ENCODE results near the gene RPL7A. TPM values are rescaled to one million over a fixed set of nuclear protein-coding genes. Genes with fewer than 3 reads are reported as not detected.
A peak's percentile ranks its signal among the peaks of the same experiment; 100 is the strongest.
"Not testable (repeated sequence)": the region's sequence is repeated elsewhere in the genome, so short reads cannot be mapped to it uniquely, and the experiment has no call there.

Gene RPL7A
- polyA plus RNA-seq, 1 experiment: 2,708 TPM

DNA sequence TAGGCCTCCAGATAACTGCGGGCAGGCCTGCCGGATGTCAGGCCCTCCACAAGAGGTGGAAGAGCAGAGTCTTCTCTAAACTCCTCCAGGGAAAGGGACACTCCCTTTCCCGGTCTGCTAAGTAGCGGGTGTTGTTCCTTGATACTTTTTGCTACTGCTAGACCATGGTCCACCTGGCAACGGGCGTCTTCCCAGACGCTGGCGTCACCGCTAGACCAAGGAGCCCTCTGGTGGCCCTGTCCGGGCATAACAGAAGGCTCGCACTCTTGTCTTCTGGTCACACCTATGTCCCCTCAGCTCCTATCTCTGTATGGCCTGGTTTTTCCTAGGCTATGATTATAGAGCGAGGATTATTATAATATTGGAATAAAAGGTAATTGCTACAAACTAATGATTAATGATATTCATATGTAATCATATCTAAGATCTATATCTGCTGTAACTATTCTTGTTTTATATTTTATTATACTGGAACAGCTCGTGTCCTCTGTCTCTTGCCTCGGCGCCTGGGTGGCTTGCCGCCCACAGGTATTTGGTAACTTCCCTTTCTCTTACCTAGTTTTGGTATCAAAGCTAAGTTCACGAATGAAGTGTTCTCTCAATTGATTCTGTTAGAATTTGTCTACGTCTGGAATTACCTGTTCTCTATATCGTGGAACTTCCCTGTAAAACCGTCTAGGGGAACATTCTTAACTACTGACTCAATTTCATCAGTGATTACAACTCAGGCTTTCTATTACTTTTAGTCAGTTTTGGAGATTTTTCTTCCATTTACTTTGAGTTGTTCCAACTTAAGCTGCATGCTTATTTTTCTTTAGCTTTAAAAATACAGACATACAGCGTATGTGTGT, 18.5 kb upstream of the RPL7A start:
- ChIA-PET POLR2A (interaction anchor here (0.8 kb wide), 1 partner anchor 18 kb away, joined by 3 read pairs; the partner anchor contains the start of genes MED22 and RPL7A), CTCF (interaction anchor here (0.8 to 2.0 kb wide), 6 partner anchors 12 to 182 kb away, joined by 3 to 12 read pairs (median 4); no protein-coding TSS in a partner anchor)
- H3K27me3 ChIP-seq (ENCODE audit: control insufficient read depth, insufficient read depth, low read length); H3K27ac ChIP-seq (ENCODE audit: low read depth, low read length); DNase-seq (ENCODE audit: low read depth, low spot score); H3K9me3 ChIP-seq (ENCODE audit: control insufficient read depth, insufficient read depth, low read length); H3K4me3 ChIP-seq (ENCODE audit: low read depth, low read length): not testable (repeated sequence)
- TF ChIP-seq, protein P1, sequence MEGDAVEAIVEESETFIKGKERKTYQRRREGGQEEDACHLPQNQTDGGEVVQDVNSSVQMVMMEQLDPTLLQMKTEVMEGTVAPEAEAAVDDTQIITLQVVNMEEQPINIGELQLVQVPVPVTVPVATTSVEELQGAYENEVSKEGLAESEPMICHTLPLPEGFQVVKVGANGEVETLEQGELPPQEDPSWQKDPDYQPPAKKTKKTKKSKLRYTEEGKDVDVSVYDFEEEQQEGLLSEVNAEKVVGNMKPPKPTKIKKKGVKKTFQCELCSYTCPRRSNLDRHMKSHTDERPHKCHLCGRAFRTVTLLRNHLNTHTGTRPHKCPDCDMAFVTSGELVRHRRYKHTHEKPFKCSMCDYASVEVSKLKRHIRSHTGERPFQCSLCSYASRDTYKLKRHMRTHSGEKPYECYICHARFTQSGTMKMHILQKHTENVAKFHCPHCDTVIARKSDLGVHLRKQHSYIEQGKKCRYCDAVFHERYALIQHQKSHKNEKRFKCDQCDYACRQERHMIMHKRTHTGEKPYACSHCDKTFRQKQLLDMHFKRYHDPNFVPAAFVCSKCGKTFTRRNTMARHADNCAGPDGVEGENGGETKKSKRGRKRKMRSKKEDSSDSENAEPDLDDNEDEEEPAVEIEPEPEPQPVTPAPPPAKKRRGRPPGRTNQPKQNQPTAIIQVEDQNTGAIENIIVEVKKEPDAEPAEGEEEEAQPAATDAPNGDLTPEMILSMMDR (IDR thresholded peaks at IDR 0.05; ENCODE audit: low read depth, low read length): peak; percentile 48

DNA sequence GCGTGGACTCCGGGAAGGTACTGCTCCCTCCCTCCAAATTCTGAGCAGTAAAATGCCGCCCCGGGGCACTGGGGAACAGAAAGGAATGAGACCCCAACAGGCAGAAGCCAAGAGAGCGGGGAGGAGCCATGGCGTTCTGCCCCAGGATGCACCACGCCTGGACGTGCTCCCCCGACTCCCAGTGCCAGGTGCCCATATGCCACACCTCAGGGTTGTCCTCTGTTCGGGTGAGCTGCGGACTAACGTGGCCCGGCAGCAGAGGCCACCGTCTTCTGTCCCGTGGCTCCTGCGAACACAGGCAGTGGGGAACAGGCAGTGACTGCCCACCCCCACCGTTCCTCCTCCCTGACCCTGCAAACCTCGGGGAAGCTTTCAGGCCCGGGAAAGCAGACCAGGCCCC, 16.8 kb upstream of the RPL7A start:
- Histone ChIP-seq H3K27me3 (ENCODE audit: control insufficient read depth, insufficient read depth, low read length) (no peaks in the 10 kb centered on the region), H3K9me3 (ENCODE audit: control insufficient read depth, insufficient read depth, low read length) (no peaks in the 10 kb centered on the region), H3K27ac (ENCODE audit: low read depth, low read length) (no peak overlapping the region), H3K4me3 (ENCODE audit: low read depth, low read length) (no peak overlapping the region)
- ChIA-PET POLR2A (interaction anchor here (0.8 kb wide), 1 partner anchor 17 kb away, joined by 3 read pairs; the partner anchor contains the start of genes MED22 and RPL7A), CTCF (interaction anchor here (1.2 to 2.0 kb wide), 2 partner anchors 92 to 145 kb away, joined by 4 to 12 read pairs; no protein-coding TSS in a partner anchor)
- no peak for DNase-seq (ENCODE audit: low read depth, low spot score)
- TF ChIP-seq, protein P1 (IDR thresholded peaks at IDR 0.05; ENCODE audit: low read depth, low read length): no peak

DNA sequence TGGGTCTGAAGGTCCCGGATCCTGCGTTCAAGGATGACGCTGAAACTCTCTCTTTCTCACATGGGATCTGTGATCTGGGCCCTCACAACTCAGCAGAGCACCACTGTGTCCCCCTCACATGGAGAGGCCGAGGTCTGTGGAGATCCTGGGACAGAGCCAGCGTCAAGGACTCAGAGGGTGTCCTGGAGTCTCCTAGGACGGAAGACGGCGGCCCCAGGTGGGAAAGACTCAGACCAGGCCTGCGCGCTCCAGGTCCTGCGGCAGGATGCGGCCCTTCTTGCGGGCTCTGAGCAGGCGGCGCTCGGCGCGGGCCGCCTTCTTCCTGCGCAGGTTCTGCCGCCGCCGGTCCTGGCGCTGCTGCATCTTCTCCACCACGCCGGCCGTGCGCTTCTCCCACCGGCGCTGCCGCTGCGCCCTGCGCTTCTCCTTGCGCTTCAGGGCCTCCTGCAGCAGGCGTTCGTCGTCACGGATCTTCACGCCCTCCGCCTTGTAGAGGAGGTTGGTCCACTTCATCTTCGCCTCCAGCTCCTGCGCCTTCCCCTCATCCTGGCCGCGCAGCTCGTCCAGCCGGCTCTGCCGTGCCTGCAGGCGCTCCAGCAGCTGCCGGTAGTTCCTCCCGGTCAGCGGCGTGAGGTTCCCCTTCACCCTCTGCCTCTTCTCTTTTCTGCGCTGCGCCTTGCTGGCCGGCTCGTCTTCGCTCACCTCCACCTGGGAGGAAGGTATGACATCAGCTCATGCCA, 16.2 kb upstream of the RPL7A start:
- TF ChIP-seq, protein P1 (IDR thresholded peaks at IDR 0.05; ENCODE audit: low read depth, low read length): no peak
- no peak for DNase-seq (ENCODE audit: low read depth, low spot score)
- ChIA-PET POLR2A (no interaction called here), CTCF (no interaction called here)
- H3K27ac ChIP-seq (ENCODE audit: low read depth, low read length): no peak overlapping the region
- H3K27me3 ChIP-seq (ENCODE audit: control insufficient read depth, insufficient read depth, low read length): no peaks in the 10 kb centered on the region
- no peak overlapping the region for H3K4me3 ChIP-seq (ENCODE audit: low read depth, low read length)
- no peaks in the 10 kb centered on the region for H3K9me3 ChIP-seq (ENCODE audit: control insufficient read depth, insufficient read depth, low read length)

DNA sequence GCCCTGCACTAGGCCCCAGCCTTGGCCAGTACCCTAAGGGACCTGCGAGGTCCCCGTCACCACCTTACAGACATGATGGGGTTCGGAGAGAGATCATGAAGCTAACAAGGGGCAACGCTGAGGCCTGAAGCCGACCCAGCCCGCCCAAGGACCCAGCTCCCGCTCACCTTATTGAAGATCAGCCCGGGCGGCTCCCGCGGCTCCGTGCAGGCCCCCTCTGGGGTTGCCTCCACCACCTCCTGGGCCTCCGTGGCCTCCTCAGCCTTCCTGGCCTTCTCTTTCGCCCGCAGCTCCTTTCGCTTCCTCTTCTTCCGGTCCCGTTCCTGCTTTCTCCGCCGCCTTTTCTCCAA, 15.7 kb upstream of the RPL7A start:
- TF ChIP-seq, protein P1 (IDR thresholded peaks at IDR 0.05; ENCODE audit: low read depth, low read length): no peak
- ChIA-PET POLR2A (no interaction called here), CTCF (no interaction called here)
- Histone ChIP-seq H3K4me3 (ENCODE audit: low read depth, low read length) (no peak overlapping the region), H3K27ac (ENCODE audit: low read depth, low read length) (no peak overlapping the region), H3K27me3 (ENCODE audit: control insufficient read depth, insufficient read depth, low read length) (no peaks in the 10 kb centered on the region), H3K9me3 (ENCODE audit: control insufficient read depth, insufficient read depth, low read length) (no peaks in the 10 kb centered on the region)
- no peak for DNase-seq (ENCODE audit: low read depth, low spot score)

DNA sequence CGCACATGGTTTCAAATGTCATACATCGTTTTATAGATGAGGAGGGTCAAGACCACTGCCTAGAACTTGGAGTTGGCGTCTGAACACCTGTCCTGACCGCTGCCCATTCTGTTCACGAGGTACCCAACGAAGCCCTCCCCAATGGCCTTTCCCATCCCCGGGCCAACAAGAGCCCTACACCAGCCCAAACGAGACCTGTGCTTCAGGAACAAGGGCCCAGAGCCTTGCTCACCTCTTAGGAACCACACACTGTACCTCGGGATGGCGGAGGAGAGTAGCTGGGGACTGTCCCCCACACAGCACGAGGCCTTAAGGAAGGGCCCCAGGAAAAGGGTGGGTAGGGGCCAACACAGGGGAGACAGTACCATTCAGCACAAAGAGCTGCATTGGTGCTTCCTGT, 15.0 kb upstream of the RPL7A start:
- ChIA-PET CTCF (interaction anchor here (1.5 kb wide), 1 partner anchor 147 kb away, joined by 4 read pairs; no protein-coding TSS in a partner anchor), POLR2A (no interaction called here)
- Histone ChIP-seq H3K4me3 (ENCODE audit: low read depth, low read length) (no peak overlapping the region), H3K9me3 (ENCODE audit: control insufficient read depth, insufficient read depth, low read length) (no peaks in the 10 kb centered on the region), H3K27me3 (ENCODE audit: control insufficient read depth, insufficient read depth, low read length) (no peaks in the 10 kb centered on the region), H3K27ac (ENCODE audit: low read depth, low read length) (no peak overlapping the region)
- TF ChIP-seq, protein P1 (IDR thresholded peaks at IDR 0.05; ENCODE audit: low read depth, low read length): no peak
- DNase-seq (ENCODE audit: low read depth, low spot score): no peak

Measured in AG04450 (cell line).